ENCODE results near the gene DPP6.

Gene DPP6

GRCh38 chr7:154871928-154872750 lies 819.9 kb downstream of the DPP6 start:
- DNase-seq = no peak

DNA sequence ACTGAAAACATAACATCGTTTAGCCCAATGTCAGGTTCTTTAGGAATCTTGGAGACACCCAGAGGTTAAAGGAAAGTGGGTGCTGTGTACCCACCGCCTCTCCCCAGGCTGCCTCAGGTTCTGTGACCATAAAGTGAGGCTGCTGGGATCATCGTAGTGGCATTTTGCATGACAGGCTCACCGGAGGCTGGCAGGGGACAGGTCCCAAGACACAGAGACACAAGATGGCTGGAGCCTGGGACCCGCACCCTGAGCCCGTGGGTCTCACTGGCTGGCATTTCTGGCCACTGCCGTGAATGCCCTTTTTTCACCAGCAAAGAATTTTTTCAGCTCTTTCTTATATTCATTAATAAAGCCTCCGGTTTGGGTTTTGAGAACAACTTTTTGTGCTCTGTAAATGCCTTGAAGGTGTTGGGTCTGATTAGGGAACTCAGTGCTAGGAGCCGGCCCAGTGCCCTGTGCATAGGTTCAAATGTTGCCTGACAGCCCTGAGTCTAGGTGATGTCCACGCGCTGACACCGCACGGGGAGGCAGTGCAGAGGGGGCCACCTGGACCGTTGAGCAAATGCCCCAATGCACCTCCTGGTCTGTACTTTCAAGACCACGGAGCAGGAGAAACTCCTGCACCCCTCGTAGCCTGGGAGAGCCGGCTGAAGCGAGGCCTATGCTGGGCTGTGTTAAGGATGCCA lies 820.8 kb downstream of the DPP6 start:
- no peak for DNase-seq

GRCh38 chr7:154873500-154874121 lies 821.4 kb downstream of the DPP6 start:
- DNase-seq = no peak

DNA sequence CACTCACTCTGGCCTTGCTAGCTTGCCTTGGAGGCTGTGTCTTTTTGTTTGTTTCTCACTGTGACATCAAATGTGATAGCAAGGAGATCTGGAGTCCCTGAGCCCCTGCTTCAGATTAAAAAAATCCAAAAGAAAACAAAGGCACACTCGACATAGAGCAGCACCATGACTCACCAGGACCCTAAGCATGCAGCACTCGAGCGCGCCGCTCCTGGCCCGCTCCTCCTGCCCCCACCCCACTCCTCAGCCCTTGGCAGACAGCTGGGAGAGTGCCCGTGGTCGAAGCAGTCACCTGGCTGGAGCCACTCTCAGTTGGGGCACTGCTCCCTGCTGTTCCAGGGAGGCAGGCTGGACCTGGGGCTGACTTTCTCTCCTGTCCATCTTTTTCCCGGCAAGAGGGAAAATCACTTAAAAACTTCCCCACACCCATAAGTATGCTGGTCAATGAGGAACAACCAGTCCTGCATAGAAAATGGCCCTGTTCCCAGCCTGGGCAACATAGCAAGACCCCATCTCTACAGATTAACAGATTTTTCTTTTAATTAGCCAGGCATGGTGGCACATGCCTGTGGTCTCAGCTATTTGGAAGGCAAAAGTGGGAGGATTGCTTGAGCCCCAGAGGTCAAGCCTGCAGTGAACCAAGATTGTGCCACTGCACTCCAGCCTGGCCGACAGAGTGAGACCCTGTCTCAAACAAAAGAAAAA lies 822.4 kb downstream of the DPP6 start:
- no peak for DNase-seq

DNA sequence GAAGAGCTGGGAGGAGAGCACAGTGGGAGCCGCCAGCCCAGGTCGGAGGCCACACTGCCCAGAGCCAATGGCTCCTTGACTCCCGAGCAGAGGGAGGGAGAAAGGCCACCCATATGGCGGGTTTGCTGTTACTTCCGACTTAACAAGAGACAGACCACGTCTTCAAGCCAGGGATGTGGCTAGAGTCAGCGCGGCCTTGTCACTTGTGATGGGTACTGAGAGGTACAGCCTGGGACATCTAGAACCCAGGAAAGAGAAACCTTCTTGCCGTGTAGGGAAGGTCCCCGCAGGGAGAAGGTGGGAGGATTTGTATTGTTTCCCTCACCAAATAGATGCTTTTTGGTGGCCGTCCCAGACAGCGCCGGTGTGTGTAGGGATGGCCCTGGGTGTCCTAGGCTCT lies 823.1 kb downstream of the DPP6 start:
- DNase-seq = no peak

GRCh38 chr7:154876516-154876915 lies 824.3 kb downstream of the DPP6 start:
- no peak for DNase-seq

GRCh38 chr7:154877031-154877430 lies 824.8 kb downstream of the DPP6 start:
- DNase-seq = no peak

DNA sequence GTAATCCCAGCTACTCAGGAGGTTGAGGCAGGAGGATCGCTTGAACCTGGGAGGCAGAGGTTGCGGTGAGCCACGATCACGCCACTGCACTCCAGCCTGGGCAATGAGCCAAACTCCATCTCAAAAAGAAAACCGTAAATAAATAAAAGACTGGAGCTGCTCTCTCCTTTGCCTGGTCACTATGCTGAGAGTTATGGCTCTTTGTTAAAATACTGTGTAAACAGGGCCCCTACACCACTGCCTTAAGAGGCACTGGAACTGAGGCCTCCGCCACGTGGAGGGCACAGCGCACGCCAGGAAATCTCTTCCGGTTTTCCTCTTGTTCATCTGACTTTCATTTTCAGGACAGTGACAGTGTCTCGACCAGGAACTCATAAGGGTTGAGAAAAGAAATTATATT lies 827.4 kb downstream of the DPP6 start:
- DNase-seq = no peak

- no peak for DNase-seq
Measured at GRCh38 chr7:154880513-154880912, 828.3 kb downstream of the DPP6 start.

DNA sequence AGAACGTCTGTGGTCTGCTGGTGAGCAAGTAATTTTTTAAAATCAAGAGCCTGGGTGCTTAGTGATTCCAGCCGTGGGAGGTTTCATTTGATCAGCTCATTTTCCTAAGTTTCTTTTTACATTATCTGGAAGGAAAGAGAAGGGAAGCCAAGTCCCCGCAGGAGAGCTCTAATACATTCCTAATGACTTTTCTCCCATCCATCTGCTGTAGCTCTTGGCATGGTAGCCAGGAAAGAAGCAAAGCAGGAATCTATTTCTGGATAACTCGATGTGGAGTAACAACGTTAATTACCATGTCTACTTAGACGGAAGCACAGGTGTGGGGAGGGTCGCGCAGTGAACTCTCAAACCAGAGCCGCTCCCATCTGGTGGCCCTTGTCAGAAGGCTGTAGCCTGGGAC lies 828.8 kb downstream of the DPP6 start:
- DNase-seq = no peak

DNA sequence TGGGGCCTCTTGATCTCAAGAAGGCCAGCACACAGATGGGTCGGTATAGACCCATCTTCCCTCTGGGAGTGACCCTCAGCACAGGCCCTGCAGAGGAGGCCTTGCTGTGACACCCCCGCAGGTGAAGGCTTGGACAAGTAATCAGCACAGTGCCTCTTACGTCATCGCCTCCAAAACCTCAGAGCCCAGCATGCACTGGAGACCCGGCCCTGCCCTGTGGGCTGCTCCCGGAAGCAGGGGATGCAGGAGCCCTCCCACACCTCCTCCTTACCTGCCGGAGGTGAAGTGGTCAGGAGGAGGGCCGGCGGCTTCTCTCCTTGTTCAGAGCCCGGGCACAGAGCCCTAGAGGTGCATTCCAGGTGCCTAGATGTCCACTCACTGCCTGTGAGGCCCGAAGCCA lies 829.3 kb downstream of the DPP6 start:
- no peak for DNase-seq

GRCh38 chr7:154882931-154883474 lies 830.8 kb downstream of the DPP6 start:
- DNase-seq = no peak

- no peak for DNase-seq
Measured at GRCh38 chr7:154884348-154884920, 832.2 kb downstream of the DPP6 start.

DNA sequence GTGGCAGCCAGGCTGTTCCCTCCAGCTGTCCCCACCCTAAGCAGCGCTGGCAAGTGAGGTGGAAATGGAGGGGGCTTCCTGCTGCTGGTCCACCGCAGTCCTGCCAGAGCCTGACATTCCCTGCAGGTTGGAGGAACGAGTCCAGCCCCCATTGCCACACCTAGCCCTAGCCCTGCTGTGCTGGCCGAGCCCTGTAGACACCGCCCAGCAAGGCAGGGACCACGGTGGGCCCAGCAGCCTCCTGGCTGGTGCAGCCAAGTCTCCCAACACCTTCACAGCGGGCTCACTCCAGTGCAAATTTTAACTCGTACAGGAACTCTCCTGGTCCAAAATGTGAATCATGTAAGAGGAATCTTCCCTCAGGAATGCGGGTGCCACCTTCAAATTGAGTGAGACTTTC lies 834.4 kb downstream of the DPP6 start:
- DNase-seq = no peak

GRCh38 chr7:154888690-154889089 lies 836.5 kb downstream of the DPP6 start:
- no peak for DNase-seq

DNA sequence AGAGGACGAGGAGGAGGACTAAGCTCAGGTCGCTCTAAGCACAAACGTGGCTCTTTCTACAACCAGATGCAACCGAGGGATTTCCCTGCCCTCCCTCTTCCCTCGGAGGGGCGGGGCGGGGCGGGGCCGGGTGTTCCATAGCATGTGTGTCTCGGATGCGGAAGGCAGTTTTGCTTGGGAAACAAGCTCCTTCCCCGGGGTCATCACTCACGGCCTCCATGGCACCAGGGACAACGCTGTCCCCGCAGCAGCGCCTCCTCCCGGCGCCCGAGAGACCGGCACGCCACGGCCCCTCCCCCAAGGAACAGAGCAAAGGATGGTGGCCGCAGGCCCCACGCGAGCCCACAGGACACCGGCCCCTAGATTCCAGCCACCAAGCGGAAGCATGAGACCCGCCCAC lies 840.3 kb downstream of the DPP6 start:
- no peak for DNase-seq

DNA sequence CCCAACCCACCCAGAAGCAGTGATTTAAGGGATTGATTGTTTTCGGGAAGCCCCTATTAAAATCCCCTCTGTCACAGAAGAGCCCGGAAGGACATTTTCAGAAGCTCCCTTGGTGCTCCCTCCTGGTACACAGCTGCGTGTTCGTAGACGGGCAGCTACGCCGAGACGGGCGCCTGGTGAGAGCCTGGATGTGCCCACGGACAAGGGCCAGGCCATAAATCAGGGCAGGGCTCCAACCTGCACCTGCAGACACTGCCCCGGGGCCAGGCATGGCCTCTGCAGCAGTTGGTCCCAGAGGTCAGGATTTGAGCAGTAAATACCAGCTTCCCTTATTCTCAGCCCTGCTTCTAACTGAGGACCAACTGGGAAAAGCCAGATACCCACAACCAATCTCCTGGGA lies 843.9 kb downstream of the DPP6 start:
- no peak for DNase-seq

DNA sequence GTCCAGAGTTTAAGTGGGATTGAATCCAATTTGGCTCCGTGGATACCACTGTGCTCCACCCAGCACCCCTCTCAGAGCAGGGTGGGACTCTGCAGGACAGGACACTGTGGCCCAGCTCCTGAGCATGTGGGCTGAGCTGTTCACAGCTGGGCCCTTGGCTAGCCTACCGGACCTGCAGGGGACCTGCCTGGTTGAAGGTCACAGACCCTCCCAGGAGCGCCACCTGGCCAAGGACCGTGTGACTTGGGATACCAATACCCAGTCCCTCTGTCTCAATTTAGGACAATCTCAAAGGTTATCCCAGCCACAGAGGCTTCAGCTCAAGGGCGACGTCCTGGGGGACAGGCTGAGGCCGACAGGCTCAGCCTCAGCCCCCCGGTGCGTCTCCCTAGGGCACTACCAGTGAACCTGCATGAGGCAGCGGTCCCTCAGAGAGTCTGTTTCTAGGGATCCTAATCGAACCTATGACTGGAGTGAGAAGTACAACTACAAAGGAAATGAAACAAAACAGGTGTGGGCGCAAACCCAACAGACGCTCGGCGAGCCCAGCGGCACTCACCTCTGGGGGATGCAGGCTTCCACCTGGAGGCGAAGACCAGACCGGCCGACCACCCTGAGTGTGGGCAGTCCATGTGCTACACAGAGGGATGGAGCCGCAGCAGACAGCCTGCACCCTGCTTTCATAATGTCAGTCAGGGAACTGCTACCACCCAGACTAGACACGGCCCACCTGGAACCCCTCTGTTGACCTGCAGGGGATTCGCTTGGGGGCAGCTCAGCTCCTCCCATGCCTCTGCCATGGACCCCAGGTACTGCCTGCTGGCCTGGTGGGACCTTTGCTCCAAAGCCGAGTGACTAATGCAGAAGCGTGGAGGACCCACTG lies 847.0 kb downstream of the DPP6 start:
- DNase-seq = no peak

DNA sequence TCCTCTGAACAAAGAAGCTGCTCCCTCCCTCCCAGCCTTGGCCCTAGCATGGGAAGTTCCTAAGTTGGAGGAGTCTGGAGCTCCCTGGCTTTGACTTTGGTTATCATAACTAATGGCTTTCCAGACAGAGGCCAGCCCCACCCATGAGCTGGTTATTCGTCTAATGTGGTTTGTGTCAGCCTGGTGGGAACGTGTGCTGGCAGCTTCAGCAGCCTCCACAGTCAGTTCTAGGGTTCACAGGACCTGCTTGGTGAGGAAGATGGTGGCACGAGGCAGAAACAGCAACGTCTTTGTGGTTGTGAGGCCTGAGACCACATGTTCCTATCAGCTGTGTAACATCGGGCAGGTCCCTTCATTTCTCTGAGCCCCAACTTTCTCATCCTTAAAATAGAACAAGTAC lies 847.7 kb downstream of the DPP6 start:
- no peak for DNase-seq

DNA sequence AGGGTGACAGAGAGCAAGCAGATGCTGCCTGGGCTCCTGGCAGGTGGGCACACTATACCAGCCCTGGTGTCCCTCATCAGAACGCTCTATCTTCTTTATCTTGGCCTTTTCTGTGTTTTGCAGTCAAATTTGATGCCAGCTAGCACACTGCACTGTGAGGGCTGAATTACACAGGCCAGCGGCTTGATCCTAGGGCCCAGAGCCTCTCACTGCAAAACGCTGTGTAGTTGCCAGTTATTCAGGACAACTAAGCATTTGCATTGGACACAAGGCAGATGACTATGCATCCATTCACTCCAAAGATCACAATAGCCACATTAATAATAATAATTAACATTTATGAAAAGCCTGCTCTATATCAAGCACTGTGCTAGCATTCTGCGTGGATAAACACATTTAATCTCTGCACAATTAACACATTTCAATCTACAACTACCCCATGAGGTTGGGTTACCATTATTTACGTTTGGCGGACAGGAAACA lies 850.4 kb downstream of the DPP6 start:
- no peak for DNase-seq

DNA sequence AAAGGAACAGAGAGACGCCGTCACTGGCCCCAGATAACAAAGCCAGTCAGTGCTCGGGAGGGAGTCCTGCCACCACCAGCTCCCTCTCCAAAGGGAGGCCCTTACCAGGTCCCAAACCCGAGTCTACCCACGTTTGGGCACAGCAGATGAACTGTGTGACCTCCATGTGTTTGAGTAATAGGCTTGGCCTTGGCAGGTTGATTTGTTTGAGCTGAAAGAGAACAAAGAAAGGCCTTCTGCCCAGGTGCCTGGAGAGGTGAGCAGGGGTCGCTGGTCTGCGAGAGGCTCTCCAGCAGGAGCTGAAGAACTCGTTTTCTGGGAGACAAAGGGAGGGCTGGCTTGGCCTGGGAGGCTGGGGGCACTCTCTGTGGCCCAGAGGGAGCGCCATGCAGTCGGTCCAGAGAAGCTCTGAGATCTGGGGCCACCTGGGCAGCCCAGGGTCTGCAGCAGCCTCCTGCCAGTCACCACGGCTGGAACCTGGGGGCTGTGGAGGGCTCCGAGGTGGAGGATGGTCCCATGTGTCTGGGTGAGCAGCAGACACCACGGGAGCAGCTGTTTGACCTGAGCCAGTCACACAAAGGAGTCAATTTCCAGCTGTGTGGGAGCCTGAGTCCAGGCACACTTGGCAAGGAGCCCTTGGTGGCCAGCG lies 851.0 kb downstream of the DPP6 start:
- DNase-seq = no peak

Data from NCI-H226 (cell line).